Ovary (tissue), 9 donors: ENCODE results near the gene FBXO45. TPM values are rescaled to one million over a fixed set of nuclear protein-coding genes. Genes with fewer than 3 reads are reported as not detected.
"Not testable (repeated sequence)": the region's sequence is repeated elsewhere in the genome, so short reads cannot be mapped to it uniquely, and the experiment has no call there.

Source experiments
- DNase-seq, 5 donors: peaks; one replicate each; pipeline ENCODE4 v3.0.0-alpha.2; 2019 to 2020
- H3K27ac ChIP-seq, 2 donors: fragments of 200-600 bp; one replicate each; pipeline versions ENCODE4 v1.5.1 to v1.8.0; 2019 to 2022
- H3K27me3 ChIP-seq: fragments of 200-600 bp; one replicate; pipeline ENCODE4 v1.8.0; 2022
- H3K36me3 ChIP-seq: fragments of 200-600 bp; sonication (generic); one replicate; pipeline ENCODE4 v1.5.1; 2019
- H3K4me1 ChIP-seq: one replicate; pipeline ENCODE4 v1.8.1; 2013; ENCODE audit warnings: mild to moderate bottlenecking, moderate library complexity; ENCODE audit not compliant: insufficient read depth
- H3K4me3 ChIP-seq: fragments of 200-600 bp; sonication (generic); one replicate; pipeline ENCODE4 v1.5.1; 2017
- H3K9me3 ChIP-seq, 2 donors: fragments of 200-600 bp in 1 of 2; sonication (generic) in 1 of 2; one replicate each; pipeline versions ENCODE4 v1.5.1 to v1.8.1; 2013 to 2019; ENCODE audit warnings: mild to moderate bottlenecking in 1 of 2, moderate library complexity in 1 of 2
- CTCF ChIP-seq, 3 donors: fragments of 450-650 bp in 2 of 3; fragments of 200-600 bp in 1 of 3; IDR thresholded peaks; one replicate each; pipeline versions ENCODE4 v1.5.1 to v1.8.0; 2016 to 2022; ENCODE audit warnings: antibody characterized with exemption in 3 of 3, mild to moderate bottlenecking in 1 of 3
- EP300 ChIP-seq: sonication (generic); formaldehyde crosslinking; IDR thresholded peaks from one replicate; pipeline ENCODE4 v1.6.1; 2017; ENCODE audit warnings: antibody characterized with exemption
- POLR2A ChIP-seq: fragments of 450-650 bp; IDR thresholded peaks from one replicate; pipeline ENCODE4 v1.6.1; 2017; ENCODE audit warnings: antibody characterized with exemption, mild to moderate bottlenecking, moderate library complexity
- WGBS, 3 donors: extraction: QIAGEN DNeasy Blood & Tissue Kit in 1 of 3; methylation state at CpG; one replicate each; pipeline versions ENCODE4 v1.1.5 to v1.1.7; 2013 to 2017; 5-methylcytosine and 5-hydroxymethylcytosine counted together
- intact Hi-C, 4 donors: fragments of 100-400 bp; cut with DNase I; formaldehyde crosslinking; loops; one replicate each; pipeline versions ENCODE4 v1.11.0 to v1.15.1; 2022 to 2023
- polyA plus RNA-seq, 2 donors: library from polyadenylated mRNA; stranded (reverse); fragments of 200-250 nt in 1 of 2; fragments of 350-450 nt in 1 of 2; fragmentation: Illumina TruSeq in 1 of 2; extraction: RNeasy Lipid Tissue Mini Kit (QIAGEN cat#74804) in 1 of 2; gene quantifications; one replicate each; pipeline ENCODE4 v1.2.3, GENCODE V29; 2013 to 2014
- total RNA-seq, 7 donors: library from RNA; depleted of rRNA in 2 of 7; stranded (reverse); fragments of >200 nt in 2 of 7; fragmentation: NEBNext Ultra II Directional in 3 of 7; extraction: Animal tissue kit (Norgen Biotek cat#: 25700) in 3 of 7; gene quantifications; one replicate each; pipeline versions ENCODE4 v1.1.0 to v1.2.4, GENCODE V29; 2016 to 2023
- donor health status: DM: no; HTN: no; CAD: no; lungs with moderate emphysema.
- donor health status: DM: no; HTN: no; CAD: no.
- donor health status: Bipolar disorder and iron deficiency.
- donor health status: DM: yes; HTN: yes; CAD: no.
- donor health status: DM: no; HTN: no; CAD: no.
- donor health status: DM: yes; HTN: yes; CAD: no.

FBXO45 gene
- total and polyA plus RNA-seq, 9 donors: 3.8 to 8.2 (median 7.2) TPM

- no peak for TF ChIP-seq EP300
- TF ChIP-seq CTCF (IDR thresholded peaks at IDR 0.05): no peak
- no peak for TF ChIP-seq POLR2A
- Histone ChIP-seq H3K9me3 (no peaks in the 10 kb centered on the region), H3K27me3 (no peaks in the 10 kb centered on the region), H3K4me1 (no peaks in the 10 kb centered on the region), H3K36me3 (no peaks in the 10 kb centered on the region), H3K27ac (no peak overlapping the region), H3K4me3 (no peak overlapping the region)
- intact Hi-C loops: no loop called here
- 76 to 84% (median 83%) methylated on average over 3 of the region's 3 CpGs for WGBS, 3 donors
- DNase-seq: no peak
These were observed 16.7 kb downstream of the FBXO45 start for GRCh38 chr3:196585044-196585757.

GRCh38 chr3:196590279-196590678, 21.8 kb downstream of the FBXO45 start:
- Histone ChIP-seq H3K4me3 (no peak overlapping the region), H3K27me3 (no peaks in the 10 kb centered on the region), H3K9me3 (no peaks in the 10 kb centered on the region), H3K27ac (no peak overlapping the region), H3K36me3 (no peaks in the 10 kb centered on the region), H3K4me1 (no peaks in the 10 kb centered on the region)
- 75 to 89% (median 79%) methylated on average over 5 of the region's 5 CpGs for WGBS, 3 donors
- intact Hi-C loops: no loop called here
- TF ChIP-seq CTCF (IDR thresholded peaks at IDR 0.05): no peak
- DNase-seq: no peak

- 21 to 39% (median 34%) methylated on average over 5 of the region's 5 CpGs for WGBS, 3 donors
- Histone ChIP-seq H3K27ac (no peak overlapping the region), H3K27me3 (no peaks in the 10 kb centered on the region), H3K4me3 (no peak overlapping the region), H3K36me3 (no peaks in the 10 kb centered on the region), H3K9me3 (no peaks in the 10 kb centered on the region), H3K4me1 (no peaks in the 10 kb centered on the region)
- TF ChIP-seq POLR2A: no peak
- TF ChIP-seq CTCF (IDR thresholded peaks at IDR 0.05): no peak
- TF ChIP-seq EP300: no peak
- intact Hi-C loops: loop anchor here in 1 of 4 donors (5.0 kb wide), 1 partner anchor 1734 kb away; no protein-coding TSS in a partner anchor
- DNase-seq: no peak
These were observed 27.9 kb downstream of the FBXO45 start for GRCh38 chr3:196596355-196596754.

GRCh38 chr3:196597971-196598733, 29.7 kb downstream of the FBXO45 start:
- intact Hi-C loops: loop anchor here in 1 of 4 donors (5.0 kb wide), 1 partner anchor 1736 kb away; no protein-coding TSS in a partner anchor
- H3K4me1 ChIP-seq, DNase-seq, H3K9me3 ChIP-seq, H3K36me3 ChIP-seq, H3K27me3 ChIP-seq, H3K27ac ChIP-seq, H3K4me3 ChIP-seq: not testable (repeated sequence)
- WGBS, 3 donors: 69 to 77% (median 76%) methylated on average over 25 of the region's 25 CpGs

- Histone ChIP-seq H3K27ac (no peak overlapping the region), H3K9me3 (no peaks in the 10 kb centered on the region), H3K27me3 (no peaks in the 10 kb centered on the region), H3K4me3 (no peak overlapping the region), H3K36me3 (no peaks in the 10 kb centered on the region), H3K4me1 (no peaks in the 10 kb centered on the region)
- no peak for TF ChIP-seq EP300
- TF ChIP-seq CTCF (IDR thresholded peaks at IDR 0.05): no peak
- TF ChIP-seq POLR2A: no peak
- intact Hi-C loops: loop anchor here in 1 of 4 donors (5.0 to 10.0 kb wide), 2 partner anchors 85 to 1737 kb away; no protein-coding TSS in a partner anchor
- no peak for DNase-seq
- 45 to 58% (median 58%) methylated on average over 5 of the region's 5 CpGs for WGBS, 3 donors
These were observed 31.3 kb downstream of the FBXO45 start for GRCh38 chr3:196599734-196600128.
